ENCODE results near the gene WDR55.

- TF ChIP-seq CTCF (IDR thresholded peaks at IDR 0.05) (no peak), POLR2A (IDR thresholded peaks at IDR 0.05) (no peak)
Measured at GRCh38 chr5:140694276-140694675, 29.6 kb downstream of the WDR55 start.
